Activated B cell treated with CpG ODN at 0.5 μM for 24 hours (primary cell): ENCODE data around the gene PLAC1. TPM values are rescaled to one million over a fixed set of nuclear protein-coding genes. Genes with fewer than 3 reads are reported as not detected.

Source experiments
- ATAC-seq: fragments of 200-7000 bp; cut with Tn5 transposase; one replicate; pipeline ENCODE4 v1.10.0; 2021; ENCODE audit warnings: low read depth, mild to moderate bottlenecking, moderate library complexity
- CTCF ChIA-PET: fragments of 350-600 bp; sonication (Branson Sonifier 250); formaldehyde crosslinking; loops from one replicate; lab custom pipeline; 2021; ENCODE audit warnings: antibody characterized with exemption; lab: Charles Lee
- POLR2A ChIA-PET: fragments of 350-600 bp; sonication (Branson Sonifier 250); formaldehyde crosslinking; loops from one replicate; lab custom pipeline; 2021; ENCODE audit warnings: antibody characterized with exemption; lab: Charles Lee
- DNase-seq: peaks from one replicate; pipeline ENCODE4 v3.0.0; 2022
- H3K27ac Mint-ChIP-seq: one replicate; pipeline ENCODE4 v1.8.0; 2020; ENCODE audit warnings: mixed read lengths
- H3K27me3 Mint-ChIP-seq: one replicate; pipeline ENCODE4 v1.8.0; 2021; ENCODE audit warnings: mixed read lengths
- H3K36me3 Mint-ChIP-seq: one replicate; pipeline ENCODE4 v1.8.0; 2021; ENCODE audit warnings: low read depth, mixed read lengths
- H3K4me1 Mint-ChIP-seq: one replicate; pipeline ENCODE4 v1.8.0; 2021; ENCODE audit warnings: mixed read lengths
- H3K4me3 Mint-ChIP-seq: one replicate; pipeline ENCODE4 v1.8.0; 2020; ENCODE audit warnings: mild to moderate bottlenecking, mixed read lengths
- H3K9me3 Mint-ChIP-seq: one replicate; pipeline ENCODE4 v1.8.0; 2020; ENCODE audit warnings: mixed read lengths
- intact Hi-C: fragments of 100-400 bp; cut with micrococcal nuclease; formaldehyde crosslinking; loops from one replicate; pipeline ENCODE4 v1.15.1; 2024
- total RNA-seq: library from RNA; stranded (reverse); gene quantifications from 2 replicates; pipeline ENCODE4 v1.2.3, GENCODE V29; 2022
- TF ChIP-seq, protein P1 (sequence below): fragments of 200-600 bp; IDR thresholded peaks from one replicate; pipeline ENCODE4 v1.8.0; 2022; ENCODE audit warnings: antibody characterized with exemption, mild to moderate bottlenecking

Gene PLAC1, protein sequence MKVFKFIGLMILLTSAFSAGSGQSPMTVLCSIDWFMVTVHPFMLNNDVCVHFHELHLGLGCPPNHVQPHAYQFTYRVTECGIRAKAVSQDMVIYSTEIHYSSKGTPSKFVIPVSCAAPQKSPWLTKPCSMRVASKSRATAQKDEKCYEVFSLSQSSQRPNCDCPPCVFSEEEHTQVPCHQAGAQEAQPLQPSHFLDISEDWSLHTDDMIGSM
- not detected in 2 replicates for total RNA-seq

DNA sequence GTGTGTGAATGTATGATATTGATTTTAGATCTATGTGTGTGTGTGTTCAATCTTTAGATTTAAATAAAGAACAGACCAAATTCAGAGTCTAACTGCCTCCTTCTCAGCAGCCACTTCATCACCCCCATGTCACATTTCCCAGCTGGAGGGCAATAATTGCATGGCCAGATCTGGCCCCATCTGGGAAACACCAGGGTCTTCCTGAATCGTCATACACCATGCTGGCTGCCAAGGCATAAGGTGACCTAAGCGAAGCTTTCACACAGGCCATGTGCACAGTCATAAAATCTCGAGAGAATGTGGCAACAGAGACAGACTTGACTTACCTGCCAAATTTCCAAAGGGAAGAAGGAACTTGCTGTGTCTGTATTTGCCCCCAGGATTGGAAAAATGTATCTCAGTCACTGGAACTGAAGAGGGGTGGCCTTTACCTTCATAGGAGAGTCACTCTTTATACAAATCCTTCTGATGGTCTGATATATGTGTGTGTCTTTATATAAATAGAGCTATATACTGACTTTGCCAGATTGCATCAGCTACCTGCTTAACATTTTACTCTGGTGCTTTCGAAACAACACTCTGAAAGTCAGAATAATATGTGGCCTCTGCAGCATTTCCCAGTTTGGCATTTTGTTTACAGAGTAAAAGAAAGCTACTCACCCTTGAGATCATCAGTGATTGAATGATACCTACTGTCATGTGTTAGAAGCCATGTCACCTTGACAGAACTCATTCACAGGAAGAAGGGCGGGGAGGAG, at the start of gene PLAC1:
Gene PLAC1, minus strand, starts transcription at position 470 of the 758 bp plus-strand sequence. CDS start 91,789 bp downstream, outside the sequence.
- intact Hi-C loops: no loop called here
- POLR2A ChIA-PET: no interaction called here
- TF ChIP-seq, protein P1, sequence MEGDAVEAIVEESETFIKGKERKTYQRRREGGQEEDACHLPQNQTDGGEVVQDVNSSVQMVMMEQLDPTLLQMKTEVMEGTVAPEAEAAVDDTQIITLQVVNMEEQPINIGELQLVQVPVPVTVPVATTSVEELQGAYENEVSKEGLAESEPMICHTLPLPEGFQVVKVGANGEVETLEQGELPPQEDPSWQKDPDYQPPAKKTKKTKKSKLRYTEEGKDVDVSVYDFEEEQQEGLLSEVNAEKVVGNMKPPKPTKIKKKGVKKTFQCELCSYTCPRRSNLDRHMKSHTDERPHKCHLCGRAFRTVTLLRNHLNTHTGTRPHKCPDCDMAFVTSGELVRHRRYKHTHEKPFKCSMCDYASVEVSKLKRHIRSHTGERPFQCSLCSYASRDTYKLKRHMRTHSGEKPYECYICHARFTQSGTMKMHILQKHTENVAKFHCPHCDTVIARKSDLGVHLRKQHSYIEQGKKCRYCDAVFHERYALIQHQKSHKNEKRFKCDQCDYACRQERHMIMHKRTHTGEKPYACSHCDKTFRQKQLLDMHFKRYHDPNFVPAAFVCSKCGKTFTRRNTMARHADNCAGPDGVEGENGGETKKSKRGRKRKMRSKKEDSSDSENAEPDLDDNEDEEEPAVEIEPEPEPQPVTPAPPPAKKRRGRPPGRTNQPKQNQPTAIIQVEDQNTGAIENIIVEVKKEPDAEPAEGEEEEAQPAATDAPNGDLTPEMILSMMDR: no peak
- no peaks in the 10 kb centered on the region for H3K9me3 Mint-ChIP-seq
- H3K27me3 Mint-ChIP-seq: peaks cover 2% of the 10 kb centered on the region
- ATAC-seq (no peak), DNase-seq (no peak)
- H3K36me3 Mint-ChIP-seq: no peaks in the 10 kb centered on the region
- no peak within 1 kb of the TSS for H3K4me3 Mint-ChIP-seq
- CTCF ChIA-PET: no interaction called here
- H3K4me1 Mint-ChIP-seq: no peaks in the 10 kb centered on the region
- H3K27ac Mint-ChIP-seq: no peak within 1 kb of the TSS

DNA sequence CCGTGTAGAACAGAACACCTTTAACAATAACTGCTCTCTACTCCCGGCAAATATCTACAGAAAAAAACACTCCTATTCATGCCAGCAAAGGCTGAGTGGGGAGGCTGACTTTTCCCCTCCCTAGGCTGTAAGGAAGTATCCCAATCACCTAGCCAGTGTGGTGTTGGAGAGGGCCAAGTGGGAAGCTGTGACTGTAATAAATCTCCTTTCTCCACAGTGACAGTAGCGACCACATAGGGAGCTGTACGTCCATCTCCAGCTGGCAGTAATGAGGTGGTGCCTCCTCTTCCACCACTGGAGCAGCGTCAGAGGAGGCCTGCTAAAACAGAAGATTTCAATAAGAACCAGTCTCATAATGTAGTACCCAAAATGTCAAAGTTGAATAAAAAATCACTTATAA, 47.9 kb upstream of the PLAC1 start:
- H3K4me3 Mint-ChIP-seq: no peak overlapping the region
- H3K9me3 Mint-ChIP-seq: no peaks in the 10 kb centered on the region
- no peaks in the 10 kb centered on the region for H3K36me3 Mint-ChIP-seq
- intact Hi-C loops: no loop called here
- no peaks in the 10 kb centered on the region for H3K4me1 Mint-ChIP-seq
- TF ChIP-seq, protein P1: no peak
- H3K27me3 Mint-ChIP-seq: peaks cover 3% of the 10 kb centered on the region
- H3K27ac Mint-ChIP-seq: no peak overlapping the region
- ChIA-PET POLR2A (no interaction called here), CTCF (no interaction called here)
- ATAC-seq (no peak), DNase-seq (no peak)

DNA sequence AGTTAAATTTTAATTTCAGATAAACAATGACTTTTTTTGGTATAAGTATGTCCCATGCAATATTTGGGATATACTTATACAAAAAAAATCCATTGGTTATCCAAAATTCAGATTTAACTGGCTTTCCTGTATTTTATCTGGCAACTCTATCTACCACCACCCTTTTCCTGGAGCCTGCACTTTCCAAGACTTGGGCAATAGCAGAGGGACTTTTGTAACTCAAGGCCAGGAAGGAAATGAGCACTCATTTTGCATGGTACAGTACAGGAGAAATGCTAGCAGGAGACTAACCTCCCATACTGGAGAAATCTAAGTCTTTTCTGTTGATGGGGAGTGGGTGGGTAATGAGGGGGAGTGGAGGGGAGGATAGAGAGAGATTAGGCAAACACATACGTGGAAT, 37.7 kb upstream of the PLAC1 start:
- no peak for DNase-seq
- H3K27me3 Mint-ChIP-seq: no peaks in the 10 kb centered on the region
- H3K9me3 Mint-ChIP-seq: peaks cover 2% of the 10 kb centered on the region
- H3K4me1 Mint-ChIP-seq: no peaks in the 10 kb centered on the region
- TF ChIP-seq, protein P1: no peak
- ChIA-PET CTCF (no interaction called here), POLR2A (no interaction called here)
- intact Hi-C loops: no loop called here
- H3K4me3 Mint-ChIP-seq: no peak overlapping the region
- H3K27ac Mint-ChIP-seq: no peak overlapping the region
- no peaks in the 10 kb centered on the region for H3K36me3 Mint-ChIP-seq
- no peak for ATAC-seq

DNA sequence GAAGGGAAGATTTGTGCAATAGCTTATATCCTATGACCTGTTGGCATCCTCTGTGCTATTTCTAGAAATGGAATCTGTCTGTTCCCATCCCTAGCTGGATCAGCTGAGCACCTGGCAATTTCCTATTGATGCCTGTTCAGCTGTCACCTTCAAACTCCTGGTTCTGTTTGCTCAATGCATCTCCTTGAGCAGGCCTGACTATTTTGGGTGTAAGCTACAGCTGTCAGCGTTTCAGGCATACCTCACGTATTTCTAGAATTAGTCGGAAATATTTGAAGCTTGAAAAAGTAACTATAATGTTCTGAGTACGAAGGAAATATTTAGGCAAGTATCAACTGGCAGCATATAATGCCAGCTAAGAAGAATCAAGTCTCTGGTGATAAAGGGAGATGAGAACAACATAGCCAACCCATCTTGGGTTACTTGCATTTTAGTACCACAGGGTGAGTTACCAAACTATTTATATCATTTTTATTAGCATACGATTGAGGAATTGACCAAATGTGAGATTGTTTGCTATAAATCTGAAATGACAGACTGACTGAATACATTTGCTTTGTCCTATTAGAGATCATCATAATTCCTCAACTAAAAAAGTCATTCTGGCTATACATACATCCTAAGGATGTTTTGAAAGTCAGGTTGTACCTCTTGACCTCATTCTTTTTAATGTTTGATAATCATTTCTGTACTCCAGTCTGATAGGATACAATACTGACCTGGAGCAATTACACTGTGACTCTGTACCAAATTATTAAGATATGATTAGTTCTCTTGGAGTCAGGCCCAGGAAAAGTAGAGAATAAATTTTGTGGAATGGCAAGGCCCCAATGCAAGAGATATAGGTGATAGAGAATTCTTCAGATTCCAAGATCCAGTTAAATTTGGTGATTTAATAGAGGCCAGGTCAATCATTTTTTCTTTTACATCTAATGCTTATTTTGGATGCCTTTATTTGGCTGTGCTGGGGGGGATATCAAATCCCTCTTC, 36.4 kb upstream of the PLAC1 start:
- Mint-ChIP-seq H3K36me3 (no peaks in the 10 kb centered on the region), H3K4me3 (no peak overlapping the region), H3K4me1 (no peaks in the 10 kb centered on the region), H3K27ac (no peak overlapping the region), H3K27me3 (no peaks in the 10 kb centered on the region), H3K9me3 (no peaks in the 10 kb centered on the region)
- POLR2A ChIA-PET: no interaction called here
- CTCF ChIA-PET: no interaction called here
- ATAC-seq (no peak), DNase-seq (no peak)
- TF ChIP-seq, protein P1: no peak
- intact Hi-C loops: no loop called here
